H1 (cell line): ENCODE results near the gene POC1B. TPM values are rescaled to one million over a fixed set of nuclear protein-coding genes. Genes with fewer than 3 reads are reported as not detected.

Experiments
- CTCF ChIA-PET: fragments of 300-600 bp; sonication (Branson Sonifier 250); formaldehyde crosslinking; loops from one replicate; lab custom pipeline; 2021; ENCODE audit not compliant: partially characterized antibody; lab: Charles Lee
- POLR2A ChIA-PET: fragments of 300-600 bp; sonication (Branson Sonifier 250); formaldehyde crosslinking; loops from one replicate; lab custom pipeline; 2021; ENCODE audit warnings: inconsistent platforms; ENCODE audit not compliant: partially characterized antibody; lab: Charles Lee
- DNase-seq, 2 experiments: peaks; one replicate each; pipeline versions ENCODE4 v3.0.0 to v3.0.0-alpha.2; 2010 to 2022; ENCODE audit warnings: low spot score in 2 of 2, low read depth in 1 of 2, mixed read lengths in 1 of 2
- FAIRE-seq: peaks from 2 replicates; lab custom pipeline; 2011; peaks lifted over from hg19 to GRCh38; lab: Jason Lieb, UNC
- H2AFZ ChIP-seq: 2 replicates; pipeline ENCODE4 v1.8.1; 2012; ENCODE audit warnings: low read length, inconsistent platforms
- H2AK5ac ChIP-seq: 2 replicates; pipeline ENCODE4 v1.6.1; 2013; ENCODE audit warnings: low read depth, low read length
- H2BK120ac ChIP-seq: replicated peaks from 2 replicates; pipeline ENCODE3; 2013; ENCODE audit warnings: low read depth, low read length, inconsistent platforms
- H2BK12ac ChIP-seq: 2 replicates; pipeline ENCODE4 v1.6.1; 2013; ENCODE audit warnings: low read depth, low read length
- H2BK15ac ChIP-seq: 2 replicates; pipeline ENCODE4 v1.6.1; 2013; ENCODE audit warnings: low read length
- H2BK20ac ChIP-seq: 2 replicates; pipeline ENCODE4 v1.6.1; 2013; ENCODE audit warnings: low read length
- H2BK5ac ChIP-seq: 2 replicates; pipeline ENCODE4 v1.6.1; 2013; ENCODE audit warnings: low read depth, low read length
- H3K14ac ChIP-seq: 2 replicates; pipeline ENCODE4 v1.6.1; 2013; ENCODE audit warnings: inconsistent platforms; ENCODE audit not compliant: insufficient read length
- H3K18ac ChIP-seq: 2 replicates; pipeline ENCODE4 v1.6.1; 2013; ENCODE audit warnings: low read length; ENCODE audit errors: extremely low read depth
- H3K23ac ChIP-seq: 2 replicates; pipeline ENCODE4 v1.6.1; 2013; ENCODE audit warnings: inconsistent platforms; ENCODE audit not compliant: insufficient read length
- H3K23me2 ChIP-seq: 2 replicates; pipeline ENCODE4 v1.6.1; 2013; ENCODE audit warnings: low read depth, low read length
- H3K27ac ChIP-seq: 2 replicates; pipeline ENCODE4 v1.6.1; 2011; ENCODE audit warnings: low read depth, low read length, inconsistent platforms
- H3K27me3 ChIP-seq, 4 experiments: replicated peaks in 1 of 4; 1 replicate in 1 of 4; 2 replicates in 3 of 4; pipeline versions ENCODE4 v1.6.1 to v1.8.1; 2011 to 2013; ENCODE audit warnings: low read length in 3 of 4, mild to moderate bottlenecking in 3 of 4, inconsistent platforms in 2 of 4, mixed read lengths in 2 of 4, moderate library complexity in 1 of 4; ENCODE audit not compliant: control insufficient read depth in 3 of 4, insufficient read depth in 3 of 4; ENCODE audit errors: extremely low read depth in 1 of 4
- H3K36me3 ChIP-seq, 4 experiments: 2 replicates each; pipeline versions ENCODE4 v1.6.1 to v1.8.1; 2011 to 2013; ENCODE audit warnings: mild to moderate bottlenecking in 4 of 4, low read length in 3 of 4, moderate library complexity in 2 of 4, control low read depth in 1 of 4, inconsistent platforms in 1 of 4; ENCODE audit not compliant: insufficient read depth in 4 of 4, control insufficient read depth in 2 of 4
- H3K4ac ChIP-seq: replicated peaks from 2 replicates; pipeline ENCODE3; 2013; ENCODE audit warnings: low read length, low read depth, mixed read lengths, inconsistent platforms; ENCODE audit not compliant: insufficient read length
- H3K4me1 ChIP-seq, 4 experiments: replicated peaks in 1 of 4; 1 replicate in 1 of 4; 2 replicates in 3 of 4; pipeline versions ENCODE4 v1.6.1 to v1.8.1; 2011 to 2013; ENCODE audit warnings: low read length in 3 of 4, inconsistent platforms in 2 of 4, mixed read lengths in 1 of 4; ENCODE audit not compliant: insufficient read depth in 4 of 4, control insufficient read depth in 3 of 4
- H3K4me2 ChIP-seq, 2 experiments: 2 replicates each; pipeline versions ENCODE4 v1.6.1 to v1.8.1; 2011 to 2013; ENCODE audit warnings: low read depth in 2 of 2, low read length in 2 of 2, control low read depth in 1 of 2, inconsistent platforms in 1 of 2, mild to moderate bottlenecking in 1 of 2; ENCODE audit not compliant: insufficient read depth in 1 of 2
- H3K4me3 ChIP-seq, 4 experiments: fragments of 200-600, 300-600 bp in 1 of 4; sonication (generic), shearing (Covaris generic), sonication (Bioruptor Twin) in 1 of 4; 2 replicates each; pipeline versions ENCODE4 v1.5.1 to v1.8.1; 2011 to 2016; ENCODE audit warnings: low read length in 4 of 4, low read depth in 3 of 4, control low read depth in 2 of 4, inconsistent platforms in 2 of 4, mild to moderate bottlenecking in 2 of 4, mixed read lengths in 1 of 4, moderate library complexity in 1 of 4; ENCODE audit not compliant: insufficient read depth in 2 of 4; ENCODE audit errors: extremely low read depth in 1 of 4
- H3K56ac ChIP-seq: replicated peaks from 2 replicates; pipeline ENCODE3; 2013; ENCODE audit warnings: low read depth, mild to moderate bottlenecking, mixed read lengths, low read length, inconsistent platforms; ENCODE audit not compliant: insufficient read length
- H3K79me1 ChIP-seq: 2 replicates; pipeline ENCODE4 v1.6.1; 2013; ENCODE audit warnings: low read depth, low read length, control low read depth
- H3K79me2 ChIP-seq, 2 experiments: 2 replicates each; pipeline versions ENCODE4 v1.6.1 to v1.8.1; 2012 to 2013; ENCODE audit warnings: low read length in 2 of 2, mild to moderate bottlenecking in 2 of 2, inconsistent platforms in 1 of 2; ENCODE audit not compliant: insufficient read depth in 2 of 2, control insufficient read depth in 1 of 2
- H3K9ac ChIP-seq, 4 experiments: replicated peaks in 1 of 4; 1 replicate in 1 of 4; 2 replicates in 3 of 4; pipeline versions ENCODE4 v1.6.1 to v1.8.1; 2011 to 2013; ENCODE audit warnings: low read depth in 3 of 4, low read length in 3 of 4, control low read depth in 2 of 4, mild to moderate bottlenecking in 2 of 4, moderate library complexity in 2 of 4, inconsistent platforms in 1 of 4; ENCODE audit errors: extremely low read depth in 1 of 4
- H3K9me3 ChIP-seq, 2 experiments: 2 replicates each; pipeline versions ENCODE4 v1.6.1 to v1.8.1; 2012 to 2013; ENCODE audit warnings: mild to moderate bottlenecking in 2 of 2, moderate library complexity in 2 of 2, control low read depth in 1 of 2, inconsistent platforms in 1 of 2, low read depth in 1 of 2, low read length in 1 of 2, mixed read lengths in 1 of 2; ENCODE audit not compliant: insufficient read depth in 2 of 2
- H4K20me1 ChIP-seq, 2 experiments: replicated peaks in 1 of 2; 2 replicates each; pipeline versions ENCODE3 to v1.8.1; 2011 to 2013; ENCODE audit warnings: inconsistent platforms in 2 of 2, low read length in 2 of 2, mild to moderate bottlenecking in 1 of 2; ENCODE audit not compliant: insufficient read depth in 2 of 2, control insufficient read depth in 1 of 2
- H4K5ac ChIP-seq: 2 replicates; pipeline ENCODE4 v1.6.1; 2013; ENCODE audit warnings: low read length, low read depth, mixed read lengths, inconsistent platforms; ENCODE audit not compliant: insufficient read length
- H4K8ac ChIP-seq: 2 replicates; pipeline ENCODE4 v1.8.0; 2013; ENCODE audit warnings: mild to moderate bottlenecking, moderate library complexity, low read length, inconsistent platforms; ENCODE audit not compliant: insufficient read depth; ENCODE audit errors: extremely low read depth
- H4K91ac ChIP-seq: replicated peaks from 2 replicates; pipeline ENCODE3; 2013; ENCODE audit warnings: low read length, mixed read lengths, inconsistent platforms; ENCODE audit not compliant: insufficient read length
- CBX5 ChIP-seq: fragments of 300-800, 300-1000 bp; sonication (generic); IDR thresholded peaks from 2 replicates; pipeline ENCODE4 v1.7.1; 2016; ENCODE audit warnings: antibody characterized with exemption, low read length, low read depth
- HDAC6 ChIP-seq: IDR thresholded peaks from one replicate; pipeline ENCODE4 v1.7.1; 2012; ENCODE audit warnings: low read depth, mild to moderate bottlenecking, inconsistent platforms, low read length, moderate library complexity
- JUN ChIP-seq: IDR thresholded peaks from 2 replicates; pipeline ENCODE4 v1.6.1; 2011; ENCODE audit warnings: low read depth, mild to moderate bottlenecking, improper control_type of control experiment, low read length
- POLR2A ChIP-seq, 2 experiments: IDR thresholded peaks; 1 replicate in 1 of 2; 2 replicates in 1 of 2; pipeline ENCODE4 v1.6.1; 2011; ENCODE audit warnings: low read depth in 2 of 2, low read length in 2 of 2, mild to moderate bottlenecking in 2 of 2; ENCODE audit errors: control extremely low read depth in 1 of 2
- WGBS, 2 experiments: shearing (Covaris generic) in 1 of 2; methylation state at CpG; one replicate each; pipeline versions ENCODE4 v1.1.6 to v1.1.7; 2013 to 2015; ENCODE audit warnings: low lambda C conversion rate in 2 of 2, mixed read lengths in 2 of 2, inconsistent platforms in 1 of 2, low coverage in 1 of 2, missing lambda C conversion rate in 1 of 2; ENCODE audit not compliant: insufficient replicate concordance in 2 of 2, insufficient coverage in 1 of 2, insufficient read length in 1 of 2; ENCODE audit errors: extremely low coverage in 1 of 2, missing lambda C conversion rate in 1 of 2; 5-methylcytosine and 5-hydroxymethylcytosine counted together
- polyA plus RNA-seq, 7 experiments: library from polyadenylated mRNA; depleted of rRNA in 3 of 7; stranded (reverse) in 5 of 7; unstranded in 2 of 7; fragments of >200 nt in 5 of 7; fragments of 200-250 nt in 2 of 7; gene quantifications; 1 replicate in 5 of 7; 2 replicates in 1 of 7; 4 replicates in 1 of 7; pipeline versions ENCODE4 v1.2.1 to v1.2.3, GENCODE V29; 2011 to 2013; ENCODE audit warnings: missing spikeins in 2 of 7, mixed read lengths in 2 of 7
- total RNA-seq: library from RNA; stranded (reverse); fragmentation: NEBNext Ultra II Directional; extraction: Animal tissue kit (Norgen Biotek cat#: 25700); gene quantifications from 2 replicates; pipeline ENCODE4 v1.2.1, GENCODE V29; 2021
- TF ChIP-seq, protein P1 (sequence below): IDR thresholded peaks from 2 replicates; pipeline ENCODE4 v1.6.1; 2011; ENCODE audit warnings: low read length, improper control_type of control experiment
- TF ChIP-seq, protein P2 (sequence below): IDR thresholded peaks from 2 replicates; pipeline ENCODE4 v1.6.1; 2012; ENCODE audit warnings: inconsistent platforms

Gene POC1B
- total and polyA plus RNA-seq, 2 of the 8 experiments (the other 6 are each of a cell fraction or from before 2014, with no cell fraction given): 7.5 to 16.3 TPM

GRCh38 chr12:89386138-89386537 is 139.7 kb downstream of the POC1B start:
- Histone ChIP-seq H3K56ac (no peak overlapping the region), H3K9ac (no peak overlapping the region), H2BK12ac (no peak overlapping the region), H3K23ac (no peak overlapping the region), H3K23me2 (no peaks in the 10 kb centered on the region)
- WGBS, 2 experiments: 89% methylated on average over 3 of the region's 3 CpGs; no CpG with 5 or more reads in 1 of the 2 experiments
- TF ChIP-seq, protein P1, sequence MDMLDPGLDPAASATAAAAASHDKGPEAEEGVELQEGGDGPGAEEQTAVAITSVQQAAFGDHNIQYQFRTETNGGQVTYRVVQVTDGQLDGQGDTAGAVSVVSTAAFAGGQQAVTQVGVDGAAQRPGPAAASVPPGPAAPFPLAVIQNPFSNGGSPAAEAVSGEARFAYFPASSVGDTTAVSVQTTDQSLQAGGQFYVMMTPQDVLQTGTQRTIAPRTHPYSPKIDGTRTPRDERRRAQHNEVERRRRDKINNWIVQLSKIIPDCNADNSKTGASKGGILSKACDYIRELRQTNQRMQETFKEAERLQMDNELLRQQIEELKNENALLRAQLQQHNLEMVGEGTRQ: no peak
- no peak for TF ChIP-seq POLR2A (IDR thresholded peaks at IDR 0.05; ENCODE audit: control extremely low read depth in 1 of 2, low read depth in 2 of 2, low read length in 2 of 2)
- no peak for TF ChIP-seq JUN
- no peak for TF ChIP-seq HDAC6
- no peak for TF ChIP-seq CBX5
- TF ChIP-seq, protein P2, sequence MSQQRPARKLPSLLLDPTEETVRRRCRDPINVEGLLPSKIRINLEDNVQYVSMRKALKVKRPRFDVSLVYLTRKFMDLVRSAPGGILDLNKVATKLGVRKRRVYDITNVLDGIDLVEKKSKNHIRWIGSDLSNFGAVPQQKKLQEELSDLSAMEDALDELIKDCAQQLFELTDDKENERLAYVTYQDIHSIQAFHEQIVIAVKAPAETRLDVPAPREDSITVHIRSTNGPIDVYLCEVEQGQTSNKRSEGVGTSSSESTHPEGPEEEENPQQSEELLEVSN: no peak
- TF ChIP-seq, all 59 proteins: peak for 0
- Histone ChIP-seq H3K14ac (no peak overlapping the region), H2BK5ac (no peak overlapping the region), H3K4ac (no peak overlapping the region), H4K91ac (no peak overlapping the region), H3K4me1 (peaks cover 2 to 18% (median 10%) of the 10 kb centered on the region in 4 experiments; a peak in 6 of 7 replicates), H3K79me2 (no peaks in the 10 kb centered on the region), H3K18ac (no peak overlapping the region), H3K4me3 (no peak overlapping the region), H2BK20ac (0 out of 2 replicates have a peak overlapping the region, but pooled peaks have one; percentile 17), H2BK15ac (no peak overlapping the region), H2BK120ac (no peak overlapping the region), H2AFZ (no peak overlapping the region), H4K8ac (no peak overlapping the region), H4K5ac (no peak overlapping the region), H3K9me3 (no peaks in the 10 kb centered on the region), H3K27me3 (no peaks in the 10 kb centered on the region), H2AK5ac (0 out of 2 replicates have a peak overlapping the region, but pooled peaks have one; percentile 54), H3K79me1 (no peaks in the 10 kb centered on the region), H3K36me3 (no peaks in the 10 kb centered on the region), H4K20me1 (no peaks in the 10 kb centered on the region), H3K4me2 (no peak overlapping the region), H3K27ac (no peak overlapping the region)
- POLR2A ChIA-PET: interaction anchor here (1.4 kb wide), 1 partner anchor 34 kb away, joined by 4 read pairs; the partner anchor contains the start of gene DUSP6
- CTCF ChIA-PET: interaction anchor here (0.6 to 1.6 kb wide), 4 partner anchors 8 to 75 kb away, joined by 3 to 4 read pairs (median 3); no protein-coding TSS in a partner anchor
- DNase-seq (no peak), FAIRE-seq (no peak)
